GM12878 (cell line): ENCODE data around the gene CHMP3. TPM values are rescaled to one million over a fixed set of nuclear protein-coding genes. Genes with fewer than 3 reads are reported as not detected.

ENCODE experiments used
- ATAC-seq: fragments of 200-7000 bp; cut with Tn5 transposase; 3 replicates; pipeline ENCODE4 v1.9.1; 2020; ENCODE audit warnings: mild to moderate bottlenecking, moderate library complexity
- BruUV-seq: library from RNA; stranded (reverse); fragments of 400-500 nt; replicated peaks from 2 replicates; lab custom pipeline; 2021; lab: Mats Ljungman, UMichigan
- CTCF ChIA-PET: fragments of 300-600 bp; sonication (Branson Sonifier 250); formaldehyde crosslinking; extraction: SDS; loops from one replicate; lab custom pipeline; 2021; ENCODE audit warnings: inconsistent platforms; lab: Yijun Ruan, JAX
- POLR2A ChIA-PET: fragments of 350-600 bp; formaldehyde crosslinking; extraction: SDS; loops from one replicate; lab custom pipeline; 2021; ENCODE audit warnings: inconsistent platforms; lab: Charles Lee
- RAD21 ChIA-PET: fragments of 300-600 bp; sonication (Branson Sonifier 250); formaldehyde crosslinking; loops from one replicate; lab custom pipeline; 2023; ENCODE audit warnings: antibody characterized with exemption; ENCODE audit not compliant: unreplicated experiment; lab: Charles Lee
- SMC1A ChIA-PET: fragments of 300-600 bp; sonication (Branson Sonifier 250); formaldehyde crosslinking; loops from one replicate; lab custom pipeline; 2023; ENCODE audit not compliant: unreplicated experiment, uncharacterized antibody; lab: Charles Lee
- DNase-seq: peaks from one replicate; pipeline ENCODE4 v3.0.0-alpha.2; 2011; ENCODE audit warnings: low read depth, low spot score
- FAIRE-seq: peaks from 3 replicates; lab custom pipeline; 2011; peaks lifted over from hg19 to GRCh38; lab: Jason Lieb, UNC
- H2AFZ ChIP-seq: 2 replicates; pipeline ENCODE4 v1.6.0; 2011; ENCODE audit warnings: low read depth, low read length, control low read depth; ENCODE audit not compliant: control insufficient read depth
- H3K27ac ChIP-seq: 2 replicates; pipeline ENCODE4 v1.5.1; 2011; ENCODE audit warnings: control low read depth; ENCODE audit not compliant: control insufficient read depth, insufficient read depth
- H3K27me3 ChIP-seq, 2 experiments: replicated peaks in 1 of 2; 2 replicates each; pipeline versions ENCODE4 v1.6.0 to v1.6.1; 2011; ENCODE audit warnings: low read length in 1 of 2; ENCODE audit not compliant: control insufficient read depth in 2 of 2, insufficient read depth in 2 of 2
- H3K36me3 ChIP-seq, 2 experiments: 2 replicates each; pipeline ENCODE4 v1.5.1; 2011; ENCODE audit warnings: low read length in 1 of 2; ENCODE audit not compliant: control insufficient read depth in 2 of 2, insufficient read depth in 2 of 2
- H3K4me1 ChIP-seq: 2 replicates; pipeline ENCODE4 v1.6.1; 2011; ENCODE audit warnings: mild to moderate bottlenecking, low read length, moderate library complexity, mixed read lengths; ENCODE audit not compliant: control insufficient read depth, insufficient read depth
- H3K4me2 ChIP-seq: 2 replicates; pipeline ENCODE4 v1.6.0; 2011; ENCODE audit warnings: control low read depth; ENCODE audit not compliant: control insufficient read depth, insufficient read depth
- H3K4me3 ChIP-seq: fragments of 200-600 bp; sonication (generic); 2 replicates; pipeline ENCODE4 v1.5.1; 2016
- H3K79me2 ChIP-seq: 2 replicates; pipeline ENCODE4 v1.6.0; 2011; ENCODE audit warnings: low read length; ENCODE audit not compliant: control insufficient read depth, insufficient read depth
- H3K9ac ChIP-seq: 2 replicates; pipeline ENCODE4 v1.8.0; 2011; ENCODE audit warnings: low read length, control low read depth, mixed read lengths; ENCODE audit not compliant: control insufficient read depth, insufficient read depth
- H3K9me3 ChIP-seq: replicated peaks from 3 replicates; pipeline ENCODE4 v1.5.1; 2011; ENCODE audit warnings: mild to moderate bottlenecking, low read length; ENCODE audit not compliant: control insufficient read depth, insufficient read depth
- H4K20me1 ChIP-seq: 2 replicates; pipeline ENCODE4 v1.6.0; 2011; ENCODE audit not compliant: control insufficient read depth, insufficient read depth
- FOXK2 ChIP-seq: fragments of 450-650 bp; IDR thresholded peaks from 2 replicates; pipeline ENCODE4 v1.6.1; 2017; ENCODE audit warnings: mild to moderate bottlenecking, moderate library complexity
- HDAC2 ChIP-seq: fragments of 200-600 bp; sonication (generic); IDR thresholded peaks from 2 replicates; pipeline ENCODE4 v1.6.1; 2017
- KLF5 ChIP-seq: fragments of 450-650 bp; IDR thresholded peaks from 2 replicates; pipeline ENCODE4 v1.6.1; 2014; ENCODE audit warnings: mild to moderate bottlenecking; ENCODE audit not compliant: partially characterized antibody
- LARP7 ChIP-seq: fragments of 450-650 bp; IDR thresholded peaks from 2 replicates; pipeline ENCODE4 v1.6.1; 2017; ENCODE audit warnings: mild to moderate bottlenecking
- MTA2 ChIP-seq: fragments of 450-650 bp; IDR thresholded peaks from 2 replicates; pipeline ENCODE4 v1.6.1; 2016; ENCODE audit warnings: low read depth, mild to moderate bottlenecking, moderate library complexity
- MYB ChIP-seq: fragments of 150-350 bp; IDR thresholded peaks from 2 replicates; pipeline ENCODE4 v1.6.1; 2014; ENCODE audit warnings: mild to moderate bottlenecking, low read depth, low read length, borderline replicate concordance
- NFXL1 ChIP-seq: fragments of 450-650 bp; IDR thresholded peaks from 2 replicates; pipeline ENCODE4 v1.6.1; 2017; ENCODE audit warnings: antibody characterized with exemption, mild to moderate bottlenecking, borderline replicate concordance
- NRF1 ChIP-seq: conservative IDR thresholded peaks from 2 replicates; pipeline ENCODE4 v1.6.1; 2011; ENCODE audit warnings: mild to moderate bottlenecking, low read depth, low read length, improper control_type of control experiment
- POU2F2 ChIP-seq: IDR thresholded peaks from 3 replicates; pipeline ENCODE4 v1.6.1; 2011; ENCODE audit warnings: low read depth, mild to moderate bottlenecking, low read length, borderline replicate concordance
- RAD21 ChIP-seq: IDR thresholded peaks from 2 replicates; pipeline ENCODE4 v1.6.1; 2011; ENCODE audit warnings: mild to moderate bottlenecking, low read depth, low read length, moderate library complexity; ENCODE audit not compliant: insufficient read depth
- RAD51 ChIP-seq: fragments of 450-650 bp; IDR thresholded peaks from 2 replicates; pipeline ENCODE4 v1.6.1; 2016; ENCODE audit warnings: moderate library complexity, mild to moderate bottlenecking, inconsistent platforms
- RFX5 ChIP-seq: IDR thresholded peaks from 2 replicates; pipeline ENCODE4 v1.6.1; 2011; ENCODE audit warnings: low read depth, low read length, improper control_type of control experiment
- SIN3A ChIP-seq: IDR thresholded peaks from 2 replicates; pipeline ENCODE4 v1.6.1; 2012; ENCODE audit warnings: low read depth, low read length, improper control_type of control experiment
- SPI1 ChIP-seq: IDR thresholded peaks from 2 replicates; pipeline ENCODE4 v1.6.1; 2011; ENCODE audit warnings: low read depth, mild to moderate bottlenecking, low read length, moderate library complexity, borderline replicate concordance; ENCODE audit not compliant: insufficient read depth
- WRNIP1 ChIP-seq: IDR thresholded peaks from 2 replicates; pipeline ENCODE4 v1.6.1; 2011; ENCODE audit warnings: low read depth, low read length, improper control_type of control experiment, borderline replicate concordance
- ZNF207 ChIP-seq: fragments of 450-650 bp; IDR thresholded peaks from 2 replicates; pipeline ENCODE4 v1.6.1; 2014; ENCODE audit warnings: antibody characterized with exemption, mild to moderate bottlenecking, borderline replicate concordance
- ZNF384 ChIP-seq: IDR thresholded peaks from 2 replicates; pipeline ENCODE4 v1.6.1; 2012; ENCODE audit warnings: low read depth, mild to moderate bottlenecking, low read length, improper control_type of control experiment, borderline replicate concordance
- WGBS: methylation state at CpG from one replicate; pipeline ENCODE4 v1.1.6; 2016; ENCODE audit warnings: low lambda C conversion rate; ENCODE audit not compliant: insufficient replicate concordance, insufficient coverage; ENCODE audit errors: missing lambda C conversion rate; 5-methylcytosine and 5-hydroxymethylcytosine counted together
- in situ Hi-C: fragments of 300-500 bp; cut with MboI; formaldehyde crosslinking; loops from 9 replicates; pipeline ENCODE4 v1.14.3; 2018; ENCODE audit warnings: mixed read lengths
- intact Hi-C: fragments of 100-400 bp; cut with micrococcal nuclease; formaldehyde crosslinking; loops from one replicate; pipeline ENCODE4 v1.14.2; 2022; ENCODE audit not compliant: unreplicated experiment
- polyA plus RNA-seq, 11 experiments: library from polyadenylated mRNA; depleted of rRNA in 4 of 11; unstranded in 6 of 11; stranded (reverse) in 5 of 11; fragments of >200 nt; fragmentation: Nextera tagmentation in 4 of 11; fragmentation: Illumina TruSeq in 1 of 11; extraction: Ambion mirVana in 4 of 11; extraction: Trizol in 1 of 11; gene quantifications; 1 replicate in 1 of 11; 2 replicates in 10 of 11; pipeline versions ENCODE4 v1.2.1 to v1.2.3, GENCODE V29; 2011 to 2016; ENCODE audit warnings: inconsistent platforms in 2 of 11, missing spikeins in 2 of 11, low read depth in 1 of 11
- total RNA-seq, 4 experiments: library from RNA; depleted of rRNA in 3 of 4; stranded (reverse); fragments of >200 nt in 3 of 4; fragmentation: Illumina TruSeq in 1 of 4; extraction: Trizol in 1 of 4; gene quantifications; 2 replicates each; pipeline versions ENCODE4 v1.2.1 to v1.2.3, GENCODE V29; 2013 to 2021
- TF ChIP-seq, protein P1 (sequence below): fragments of 450-650 bp; IDR thresholded peaks from 2 replicates; pipeline ENCODE4 v1.6.1; 2017; ENCODE audit warnings: mild to moderate bottlenecking, moderate library complexity

The CHMP3 gene
- total and polyA plus RNA-seq, 10 of the 15 experiments (the other 5 are each of a cell fraction or from before 2014, with no cell fraction given), result 22.5 to 56.8 (median 32.5) TPM

DNA sequence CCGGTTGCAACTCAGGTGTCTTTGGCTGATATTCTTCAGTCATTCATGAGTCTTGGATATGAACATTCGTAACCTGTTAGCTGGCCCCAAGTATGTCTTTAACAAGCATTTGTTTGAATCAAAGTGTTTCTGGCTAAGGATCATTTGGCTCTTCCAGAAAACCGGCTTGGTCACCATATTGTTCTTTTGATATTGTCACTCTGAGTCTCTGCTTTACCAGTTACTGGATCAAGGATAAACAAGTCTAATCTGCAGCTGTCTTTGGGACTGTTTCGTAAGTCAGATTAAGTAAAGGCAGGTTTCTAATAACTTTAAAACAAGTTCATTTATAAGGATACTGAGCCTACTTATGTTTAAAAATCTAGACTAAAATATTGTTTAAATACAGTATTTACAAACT is 73.0 kb downstream of the CHMP3 start:
- H3K79me2 ChIP-seq, result no peaks in the 10 kb centered on the region
- peaks cover 3% of the 10 kb centered on the region; the same call in 1 of the 2 replicates for H4K20me1 ChIP-seq
- H3K9me3 ChIP-seq, result no peaks in the 10 kb centered on the region; the same call in 2 of the 3 replicates
- no peak overlapping the region for H3K4me2 ChIP-seq
- no peak for TF ChIP-seq NRF1
- TF ChIP-seq POU2F2, result no peak
- TF ChIP-seq MTA2, result no peak
- TF ChIP-seq SPI1, result no peak
- no peak for TF ChIP-seq MYB
- no peak for TF ChIP-seq NFXL1
- no peak for TF ChIP-seq KLF5
- TF ChIP-seq HDAC2, result no peak
- TF ChIP-seq, protein P1, sequence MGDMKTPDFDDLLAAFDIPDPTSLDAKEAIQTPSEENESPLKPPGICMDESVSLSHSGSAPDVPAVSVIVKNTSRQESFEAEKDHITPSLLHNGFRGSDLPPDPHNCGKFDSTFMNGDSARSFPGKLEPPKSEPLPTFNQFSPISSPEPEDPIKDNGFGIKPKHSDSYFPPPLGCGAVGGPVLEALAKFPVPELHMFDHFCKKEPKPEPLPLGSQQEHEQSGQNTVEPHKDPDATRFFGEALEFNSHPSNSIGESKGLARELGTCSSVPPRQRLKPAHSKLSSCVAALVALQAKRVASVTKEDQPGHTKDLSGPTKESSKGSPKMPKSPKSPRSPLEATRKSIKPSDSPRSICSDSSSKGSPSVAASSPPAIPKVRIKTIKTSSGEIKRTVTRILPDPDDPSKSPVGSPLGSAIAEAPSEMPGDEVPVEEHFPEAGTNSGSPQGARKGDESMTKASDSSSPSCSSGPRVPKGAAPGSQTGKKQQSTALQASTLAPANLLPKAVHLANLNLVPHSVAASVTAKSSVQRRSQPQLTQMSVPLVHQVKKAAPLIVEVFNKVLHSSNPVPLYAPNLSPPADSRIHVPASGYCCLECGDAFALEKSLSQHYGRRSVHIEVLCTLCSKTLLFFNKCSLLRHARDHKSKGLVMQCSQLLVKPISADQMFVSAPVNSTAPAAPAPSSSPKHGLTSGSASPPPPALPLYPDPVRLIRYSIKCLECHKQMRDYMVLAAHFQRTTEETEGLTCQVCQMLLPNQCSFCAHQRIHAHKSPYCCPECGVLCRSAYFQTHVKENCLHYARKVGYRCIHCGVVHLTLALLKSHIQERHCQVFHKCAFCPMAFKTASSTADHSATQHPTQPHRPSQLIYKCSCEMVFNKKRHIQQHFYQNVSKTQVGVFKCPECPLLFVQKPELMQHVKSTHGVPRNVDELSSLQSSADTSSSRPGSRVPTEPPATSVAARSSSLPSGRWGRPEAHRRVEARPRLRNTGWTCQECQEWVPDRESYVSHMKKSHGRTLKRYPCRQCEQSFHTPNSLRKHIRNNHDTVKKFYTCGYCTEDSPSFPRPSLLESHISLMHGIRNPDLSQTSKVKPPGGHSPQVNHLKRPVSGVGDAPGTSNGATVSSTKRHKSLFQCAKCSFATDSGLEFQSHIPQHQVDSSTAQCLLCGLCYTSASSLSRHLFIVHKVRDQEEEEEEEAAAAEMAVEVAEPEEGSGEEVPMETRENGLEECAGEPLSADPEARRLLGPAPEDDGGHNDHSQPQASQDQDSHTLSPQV, result no peak
- TF ChIP-seq ZNF207, result no peak
- TF ChIP-seq RFX5, result no peak
- TF ChIP-seq RAD51, result no peak
- no peak for TF ChIP-seq FOXK2
- no peak for TF ChIP-seq WRNIP1
- no peak for TF ChIP-seq ZNF384
- TF ChIP-seq LARP7, result no peak
- TF ChIP-seq RAD21, result no peak
- TF ChIP-seq SIN3A, result no peak
- POLR2A ChIA-PET, result no interaction called here
- H3K4me3 ChIP-seq, result no peak overlapping the region
- CTCF ChIA-PET, result no interaction called here
- SMC1A ChIA-PET, result interaction anchor here (1.2 kb wide), 1 partner anchor 49 kb away, joined by 4 read pairs; the partner anchor contains the start of gene KDM3A
- H3K9ac ChIP-seq, result no peak overlapping the region
- DNase-seq (no peak), FAIRE-seq (no peak), ATAC-seq (no peak)
- RAD21 ChIA-PET, result no interaction called here
- WGBS, result 99% methylated on average over 4 of the region's 4 CpGs
- no peaks in the 10 kb centered on the region for H3K27me3 ChIP-seq
- no peak overlapping the region for H2AFZ ChIP-seq
- H3K27ac ChIP-seq, result no peak overlapping the region
- in situ Hi-C loops, result no loop called here
- H3K36me3 ChIP-seq, result peaks cover 4 to 80% of the 10 kb centered on the region in 2 experiments
- no peaks in the 10 kb centered on the region for H3K4me1 ChIP-seq
- intact Hi-C loops, result no loop called here
- BruUV-seq, result no TSS peak
